AG04450 (cell line): ENCODE results near the gene SLC24A4. TPM values are rescaled to one million over a fixed set of nuclear protein-coding genes. Genes with fewer than 3 reads are reported as not detected.

Experiments used
- CTCF ChIA-PET: fragments of 300-600, 350-600 bp; formaldehyde crosslinking; extraction: SDS; loops from one replicate; lab custom pipeline; 2022; ENCODE audit warnings: antibody characterized with exemption, inconsistent platforms; lab: Charles Lee
- POLR2A ChIA-PET: fragments of 350-600 bp; formaldehyde crosslinking; extraction: SDS; loops from one replicate; lab custom pipeline; 2021; ENCODE audit warnings: antibody characterized with exemption, inconsistent platforms; lab: Yijun Ruan, JAX
- DNase-seq: peaks from one replicate; pipeline ENCODE4 v3.0.0-alpha.2; 2011; ENCODE audit warnings: low read depth, low spot score
- H3K27ac ChIP-seq: one replicate; pipeline ENCODE4 v1.5.1; 2012; ENCODE audit warnings: low read depth, low read length, control low read depth
- H3K27me3 ChIP-seq: one replicate; pipeline ENCODE4 v1.6.0; 2012; ENCODE audit warnings: low read length; ENCODE audit not compliant: control insufficient read depth, insufficient read depth
- H3K4me3 ChIP-seq: 2 replicates; pipeline ENCODE4 v1.5.1; 2011; ENCODE audit warnings: mild to moderate bottlenecking, low read depth, low read length, control low read depth
- H3K9me3 ChIP-seq: 2 replicates; pipeline ENCODE4 v1.5.1; 2012; ENCODE audit warnings: low read length; ENCODE audit not compliant: control insufficient read depth, insufficient read depth
- polyA plus RNA-seq: library from polyadenylated mRNA; depleted of rRNA; stranded (reverse); fragments of >200 nt; gene quantifications from 2 replicates; pipeline ENCODE4 v1.2.3, GENCODE V29; 2011
- TF ChIP-seq, protein P1 (sequence below): IDR thresholded peaks from 2 replicates; pipeline ENCODE4 v1.5.1; 2011; ENCODE audit warnings: low read depth, low read length, control low read depth, inconsistent platforms

Gene SLC24A4
- polyA plus RNA-seq, 1 experiment: not detected

DNA sequence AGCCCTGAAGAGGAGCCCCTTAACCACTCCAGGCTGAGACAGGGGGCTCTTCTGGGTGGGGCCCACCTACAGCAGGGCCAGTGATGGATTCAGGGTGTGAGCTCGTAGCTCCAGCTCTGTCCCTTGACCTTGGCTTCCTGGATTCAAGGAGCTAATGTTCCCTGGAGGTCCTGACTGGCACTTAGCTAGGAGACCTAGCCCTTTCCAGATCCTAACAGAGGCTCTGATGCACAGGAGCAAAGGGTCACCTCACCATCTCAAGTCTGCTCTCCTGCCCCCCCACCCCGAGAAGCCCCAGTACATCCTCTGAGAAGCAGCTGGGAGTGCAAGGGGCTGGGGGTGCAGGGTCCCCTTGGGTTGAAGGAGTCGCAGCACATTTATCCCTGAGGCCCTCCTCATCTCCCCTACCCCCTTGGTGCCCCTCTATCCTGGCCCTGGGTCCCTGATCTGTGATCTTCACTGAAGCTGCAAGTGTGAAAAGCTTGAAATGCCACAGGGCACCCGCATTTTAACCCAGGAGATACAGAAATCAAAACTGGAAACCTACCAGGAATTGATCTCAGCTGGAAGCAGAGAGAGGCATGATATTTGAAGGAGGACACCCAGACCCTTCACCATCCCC, 193.5 kb downstream of the SLC24A4 start:
- TF ChIP-seq, protein P1, sequence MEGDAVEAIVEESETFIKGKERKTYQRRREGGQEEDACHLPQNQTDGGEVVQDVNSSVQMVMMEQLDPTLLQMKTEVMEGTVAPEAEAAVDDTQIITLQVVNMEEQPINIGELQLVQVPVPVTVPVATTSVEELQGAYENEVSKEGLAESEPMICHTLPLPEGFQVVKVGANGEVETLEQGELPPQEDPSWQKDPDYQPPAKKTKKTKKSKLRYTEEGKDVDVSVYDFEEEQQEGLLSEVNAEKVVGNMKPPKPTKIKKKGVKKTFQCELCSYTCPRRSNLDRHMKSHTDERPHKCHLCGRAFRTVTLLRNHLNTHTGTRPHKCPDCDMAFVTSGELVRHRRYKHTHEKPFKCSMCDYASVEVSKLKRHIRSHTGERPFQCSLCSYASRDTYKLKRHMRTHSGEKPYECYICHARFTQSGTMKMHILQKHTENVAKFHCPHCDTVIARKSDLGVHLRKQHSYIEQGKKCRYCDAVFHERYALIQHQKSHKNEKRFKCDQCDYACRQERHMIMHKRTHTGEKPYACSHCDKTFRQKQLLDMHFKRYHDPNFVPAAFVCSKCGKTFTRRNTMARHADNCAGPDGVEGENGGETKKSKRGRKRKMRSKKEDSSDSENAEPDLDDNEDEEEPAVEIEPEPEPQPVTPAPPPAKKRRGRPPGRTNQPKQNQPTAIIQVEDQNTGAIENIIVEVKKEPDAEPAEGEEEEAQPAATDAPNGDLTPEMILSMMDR: no peak
- DNase-seq: no peak
- Histone ChIP-seq H3K27ac (no peak overlapping the region), H3K9me3 (no peaks in the 10 kb centered on the region; the same call in 1 of the 2 replicates), H3K4me3 (no peak overlapping the region), H3K27me3 (no peaks in the 10 kb centered on the region)
- CTCF ChIA-PET: interaction anchor here (0.5 to 0.6 kb wide), 2 partner anchors 18 to 36 kb away, joined by 3 to 4 read pairs; no protein-coding TSS in a partner anchor
- POLR2A ChIA-PET: interaction anchor here (0.6 kb wide), 1 partner anchor 70 kb away, joined by 4 read pairs; no protein-coding TSS in a partner anchor

GRCh38 chr14:92516966-92517506, 194.1 kb downstream of the SLC24A4 start:
- no peaks in the 10 kb centered on the region; the same call in 1 of the 2 replicates for H3K9me3 ChIP-seq
- POLR2A ChIA-PET: interaction anchor here (0.6 kb wide), 1 partner anchor 70 kb away, joined by 4 read pairs; no protein-coding TSS in a partner anchor
- no peak overlapping the region for H3K27ac ChIP-seq
- no peak for DNase-seq
- TF ChIP-seq, protein P1: no peak
- CTCF ChIA-PET: interaction anchor here (0.5 kb wide), 1 partner anchor 17 kb away, joined by 4 read pairs; no protein-coding TSS in a partner anchor
- no peak overlapping the region for H3K4me3 ChIP-seq
- no peaks in the 10 kb centered on the region for H3K27me3 ChIP-seq

DNA sequence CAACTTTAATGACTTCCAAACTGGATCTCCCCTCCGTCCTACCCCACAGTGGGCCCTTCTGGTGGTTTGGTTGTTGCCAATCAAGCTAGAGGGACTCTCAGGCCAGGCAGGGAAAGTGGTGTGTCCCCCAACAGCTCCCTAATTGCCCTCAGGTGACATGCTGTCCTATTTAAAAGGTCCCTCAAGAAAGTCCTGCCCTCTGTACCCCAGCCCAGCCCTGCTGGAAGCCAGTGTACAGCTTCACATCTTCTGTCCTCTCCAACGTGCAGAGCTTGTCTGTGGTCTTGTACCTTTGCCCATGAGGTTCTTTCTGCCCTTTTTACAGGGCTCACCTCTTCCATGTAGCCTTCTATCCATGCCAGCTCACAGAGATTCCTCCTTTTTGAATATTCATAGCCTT, 194.8 kb downstream of the SLC24A4 start:
- Histone ChIP-seq H3K9me3 (no peaks in the 10 kb centered on the region; the same call in 1 of the 2 replicates), H3K27me3 (no peaks in the 10 kb centered on the region), H3K27ac (no peak overlapping the region), H3K4me3 (no peak overlapping the region)
- ChIA-PET CTCF (no interaction called here), POLR2A (no interaction called here)
- DNase-seq: no peak
- TF ChIP-seq, protein P1: no peak

GRCh38 chr14:92519246-92520101, 196.5 kb downstream of the SLC24A4 start:
- Histone ChIP-seq H3K4me3 (no peak overlapping the region), H3K27ac (no peak overlapping the region), H3K9me3 (no peaks in the 10 kb centered on the region; the same call in 1 of the 2 replicates), H3K27me3 (no peaks in the 10 kb centered on the region)
- no peak for DNase-seq
- ChIA-PET CTCF (interaction anchor here (0.5 kb wide), 1 partner anchor 155 kb away, joined by 3 read pairs; no protein-coding TSS in a partner anchor), POLR2A (no interaction called here)
- TF ChIP-seq, protein P1: no peak
